GM10248 (cell line): ENCODE measurements around the gene SNRNP27.

Source experiments
- CTCF ChIA-PET: fragments of 300-600 bp; sonication (Branson Sonifier 250); formaldehyde crosslinking; extraction: SDS; loops from one replicate; lab custom pipeline; 2021; ENCODE audit warnings: antibody characterized with exemption; lab: Yijun Ruan, JAX
- POLR2A ChIA-PET: fragments of 350-650 bp; sonication (Branson Sonifier 250); formaldehyde crosslinking; extraction: SDS; loops from one replicate; lab custom pipeline; 2020; ENCODE audit warnings: antibody characterized with exemption; lab: Yijun Ruan, JAX
- DNase-seq: peaks from one replicate; pipeline ENCODE4 v3.0.0; 2012; ENCODE audit errors: extremely low spot score
- TF ChIP-seq, protein P1 (sequence below): IDR thresholded peaks from 2 replicates; pipeline ENCODE4 v1.5.1; 2012; ENCODE audit warnings: mild to moderate bottlenecking, low read depth; ENCODE audit errors: extremely low read depth, missing control alignments, control extremely low read depth

Gene SNRNP27

DNA sequence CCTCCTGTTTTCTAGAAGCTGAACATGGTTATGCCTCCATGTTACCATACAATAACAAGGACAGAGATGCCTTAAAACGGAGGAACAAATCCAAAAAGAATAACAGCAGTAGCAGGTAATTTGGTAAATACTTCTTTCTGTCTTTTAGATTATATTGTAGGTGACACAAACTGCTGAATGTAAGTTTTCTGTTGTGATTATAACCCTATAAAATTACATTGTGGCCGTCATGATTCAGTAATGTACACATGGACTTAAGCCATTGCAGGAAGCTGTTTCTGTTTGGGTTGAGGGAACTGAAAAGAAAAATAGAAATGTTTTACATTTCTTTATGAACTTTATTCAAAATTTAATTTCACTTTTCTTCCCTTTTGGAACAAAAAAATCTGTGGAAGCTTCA lies 22.4 kb downstream of the SNRNP27 start:
- ChIA-PET POLR2A (interaction anchor here (0.5 kb wide), 1 partner anchor 155 kb away, joined by 11 read pairs; no protein-coding TSS in a partner anchor), CTCF (interaction anchor here (1.0 to 5.9 kb wide), 4 partner anchors 8 to 154 kb away, joined by 3 to 68 read pairs (median 4); no protein-coding TSS in a partner anchor)
- no peak for DNase-seq
- TF ChIP-seq, protein P1, sequence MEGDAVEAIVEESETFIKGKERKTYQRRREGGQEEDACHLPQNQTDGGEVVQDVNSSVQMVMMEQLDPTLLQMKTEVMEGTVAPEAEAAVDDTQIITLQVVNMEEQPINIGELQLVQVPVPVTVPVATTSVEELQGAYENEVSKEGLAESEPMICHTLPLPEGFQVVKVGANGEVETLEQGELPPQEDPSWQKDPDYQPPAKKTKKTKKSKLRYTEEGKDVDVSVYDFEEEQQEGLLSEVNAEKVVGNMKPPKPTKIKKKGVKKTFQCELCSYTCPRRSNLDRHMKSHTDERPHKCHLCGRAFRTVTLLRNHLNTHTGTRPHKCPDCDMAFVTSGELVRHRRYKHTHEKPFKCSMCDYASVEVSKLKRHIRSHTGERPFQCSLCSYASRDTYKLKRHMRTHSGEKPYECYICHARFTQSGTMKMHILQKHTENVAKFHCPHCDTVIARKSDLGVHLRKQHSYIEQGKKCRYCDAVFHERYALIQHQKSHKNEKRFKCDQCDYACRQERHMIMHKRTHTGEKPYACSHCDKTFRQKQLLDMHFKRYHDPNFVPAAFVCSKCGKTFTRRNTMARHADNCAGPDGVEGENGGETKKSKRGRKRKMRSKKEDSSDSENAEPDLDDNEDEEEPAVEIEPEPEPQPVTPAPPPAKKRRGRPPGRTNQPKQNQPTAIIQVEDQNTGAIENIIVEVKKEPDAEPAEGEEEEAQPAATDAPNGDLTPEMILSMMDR, result no peak

- ChIA-PET CTCF (interaction anchor here (0.8 kb wide), 1 partner anchor 29 kb away, joined by 3 read pairs; no protein-coding TSS in a partner anchor), POLR2A (no interaction called here)
- TF ChIP-seq, protein P1, result no peak
- no peak for DNase-seq
These were observed 24.1 kb downstream of the SNRNP27 start for GRCh38 chr2:69917852-69918251.

DNA sequence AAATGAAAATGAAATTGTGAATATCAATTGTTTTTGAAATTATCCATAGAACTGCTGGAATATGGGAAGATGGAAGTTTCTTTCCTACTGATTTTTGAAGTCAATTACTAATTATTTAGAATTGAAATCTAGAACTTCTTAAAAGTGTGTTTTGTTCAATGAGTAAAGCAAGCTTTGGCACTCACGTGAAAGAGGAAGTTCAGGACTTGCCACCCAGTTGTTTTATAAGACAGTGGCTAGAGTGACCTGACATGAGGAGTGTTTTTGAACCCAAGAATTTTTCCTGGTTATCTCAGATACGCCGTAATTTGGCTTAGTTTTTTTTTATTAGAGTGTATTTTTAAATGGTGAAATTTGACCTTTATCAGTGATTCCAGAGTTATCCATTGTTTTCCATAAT lies 24.6 kb downstream of the SNRNP27 start:
- no peak for DNase-seq
- TF ChIP-seq, protein P1, result no peak
- ChIA-PET POLR2A (no interaction called here), CTCF (no interaction called here)

DNA sequence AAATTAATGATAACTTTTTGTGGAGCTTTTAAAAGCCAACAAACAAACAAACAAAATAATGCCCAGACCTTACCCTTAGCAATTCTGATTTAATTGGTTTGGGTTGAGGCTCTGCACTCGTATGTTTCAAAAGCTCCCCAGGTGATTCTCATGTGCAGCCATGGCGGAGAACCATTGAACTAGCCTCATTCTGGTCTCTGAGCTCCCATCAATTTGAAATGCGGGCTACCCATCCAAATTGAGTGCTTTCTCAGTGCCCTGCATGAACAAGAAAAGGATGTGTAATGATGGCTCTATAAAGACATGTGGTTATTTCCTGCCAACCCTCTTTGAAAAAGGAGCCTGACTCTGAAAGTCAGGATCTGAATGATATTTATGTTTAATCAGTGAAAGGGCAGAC lies 29.4 kb downstream of the SNRNP27 start:
- DNase-seq, result no peak
- ChIA-PET POLR2A (interaction anchor here (1.6 kb wide), 1 partner anchor 9 kb away, joined by 13 read pairs; the partner anchor contains the start of gene MXD1), CTCF (interaction anchor here (0.8 to 3.1 kb wide), 5 partner anchors 9 to 220 kb away, joined by 3 to 9 read pairs (median 4); partner anchors contain the start of gene MXD1)
- TF ChIP-seq, protein P1, result no peak

- ChIA-PET POLR2A (no interaction called here), CTCF (interaction anchor here (0.7 to 1.3 kb wide), 3 partner anchors 18 to 568 kb away, joined by 3 read pairs; no protein-coding TSS in a partner anchor)
- no peak for DNase-seq
- TF ChIP-seq, protein P1, result no peak
These were observed 33.2 kb downstream of the SNRNP27 start for GRCh38 chr2:69926849-69927515.

- TF ChIP-seq, protein P1, result no peak
- no peak for DNase-seq
- ChIA-PET POLR2A (no interaction called here), CTCF (interaction anchor here (1.0 to 2.1 kb wide), 5 partner anchors 11 to 211 kb away, joined by 3 to 7 read pairs (median 3); no protein-coding TSS in a partner anchor)
These were observed 38.3 kb downstream of the SNRNP27 start for GRCh38 chr2:69931832-69932595.
